Measurements from ENCODE around the gene PCBP3. TPM values are rescaled to one million over a fixed set of nuclear protein-coding genes. Genes with fewer than 3 reads are reported as not detected.

PCBP3 gene
- total and polyA plus RNA-seq, 2 of the 8 experiments (the other 6 are each of a cell fraction or from before 2014, with no cell fraction given), result 3.5 to 6.3 TPM

DNA sequence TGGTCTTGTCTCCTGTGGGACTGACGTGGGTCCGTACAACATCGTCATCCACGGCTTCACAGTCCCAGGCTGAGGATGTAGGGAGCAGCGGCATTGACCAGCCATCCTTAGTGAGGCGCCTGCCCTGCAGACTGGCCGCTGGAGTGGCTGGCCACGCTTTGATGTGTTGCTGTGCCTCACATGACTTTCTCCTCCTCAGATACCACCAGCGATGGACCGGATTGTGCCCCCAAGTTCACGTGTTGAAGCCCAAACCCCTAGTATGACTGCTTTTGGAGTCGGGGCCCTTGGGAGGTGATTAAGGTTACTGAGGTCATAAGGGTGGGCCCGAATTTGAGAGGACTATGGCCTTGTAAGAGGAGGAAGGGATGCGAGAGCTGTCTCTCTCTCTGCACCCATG lies 122.5 kb downstream of the PCBP3 start (continued):
- TF ChIP-seq EGR1 (IDR thresholded peaks at IDR 0.05; ENCODE audit: borderline replicate concordance, low read depth, low read length) (no peak), GABPA (IDR thresholded peaks at IDR 0.05; ENCODE audit: borderline replicate concordance, insufficient read depth, low read length) (no peak), YY1 (IDR thresholded peaks at IDR 0.05; ENCODE audit: low read depth, low read length) (no peak), POLR2AphosphoS5 (IDR thresholded peaks at IDR 0.05; ENCODE audit: low read depth, low read length) (no peak), TBP (IDR thresholded peaks at IDR 0.05; ENCODE audit: low read depth, low read length) (no peak), KDM4A (IDR thresholded peaks at IDR 0.05; ENCODE audit: low read depth, low read length, severe bottlenecking) (no peak), CTCF (IDR thresholded peaks at IDR 0.05; ENCODE audit: control extremely low read depth in 1 of 3, insufficient read depth in 1 of 3, low read depth in 1 of 3, low read length in 3 of 3) (no peak)
